Hepatocyte (in vitro differentiated cells): ENCODE measurements around the gene CD81. TPM values are rescaled to one million over a fixed set of nuclear protein-coding genes. Genes with fewer than 3 reads are reported as not detected.

Source experiments
- DNase-seq: peaks from one replicate; pipeline ENCODE4 v3.0.0-alpha.2; 2016; ENCODE audit warnings: low spot score
- H2AFZ ChIP-seq: fragments of 200-600 bp; sonication (generic); 2 replicates; pipeline ENCODE4 v1.6.0; 2016; ENCODE audit warnings: antibody characterized with exemption, mild to moderate bottlenecking
- H3K27ac ChIP-seq: fragments of 200-600 bp; sonication (generic); 2 replicates; pipeline ENCODE4 v1.5.1; 2016; ENCODE audit warnings: mild to moderate bottlenecking
- H3K27me3 ChIP-seq: fragments of 200-600 bp; sonication (generic); 2 replicates; pipeline ENCODE4 v1.6.1; 2016
- H3K36me3 ChIP-seq: fragments of 200-600 bp; sonication (generic); replicated peaks from 2 replicates; pipeline ENCODE4 v1.5.1; 2016; ENCODE audit warnings: low read depth; ENCODE audit not compliant: insufficient read depth
- H3K4me1 ChIP-seq: fragments of 200-600 bp; sonication (generic); 2 replicates; pipeline ENCODE4 v1.5.1; 2016; ENCODE audit warnings: mild to moderate bottlenecking, moderate library complexity; ENCODE audit not compliant: insufficient read depth
- H3K4me2 ChIP-seq: fragments of 200-600 bp; sonication (generic); 2 replicates; pipeline ENCODE4 v1.6.0; 2016
- H3K4me3 ChIP-seq: fragments of 200-600 bp; sonication (generic); 2 replicates; pipeline ENCODE4 v1.5.1; 2016; ENCODE audit warnings: mild to moderate bottlenecking
- H3K79me2 ChIP-seq: fragments of 200-600 bp; sonication (generic); 2 replicates; pipeline ENCODE4 v1.6.0; 2017; ENCODE audit warnings: mild to moderate bottlenecking
- H3K9me2 ChIP-seq: fragments of 200-600 bp; sonication (generic); replicated peaks from 2 replicates; pipeline ENCODE4 v1.6.0; 2017; ENCODE audit warnings: mild to moderate bottlenecking; ENCODE audit not compliant: insufficient read depth
- H3K9me3 ChIP-seq: fragments of 200-600 bp; sonication (generic); 2 replicates; pipeline ENCODE4 v1.5.1; 2016; ENCODE audit warnings: low read depth, mild to moderate bottlenecking
- H4K20me1 ChIP-seq: fragments of 200-600 bp; sonication (generic); 2 replicates; pipeline ENCODE4 v1.6.0; 2016; ENCODE audit warnings: mild to moderate bottlenecking; ENCODE audit not compliant: insufficient read depth, poor library complexity, severe bottlenecking
- CTCF ChIP-seq: fragments of 200-600 bp; sonication (generic); IDR thresholded peaks from 2 replicates; pipeline ENCODE4 v1.5.1; 2016; ENCODE audit warnings: antibody characterized with exemption, mild to moderate bottlenecking; ENCODE audit not compliant: poor library complexity
- EZH2 ChIP-seq: fragments of 200-600 bp; sonication (generic); IDR thresholded peaks from 2 replicates; pipeline ENCODE4 v1.6.1; 2016; ENCODE audit warnings: antibody characterized with exemption, mild to moderate bottlenecking, borderline replicate concordance
- EZH2phosphoT487 ChIP-seq: fragments of 200-600 bp; sonication (generic); IDR thresholded peaks from one replicate; pipeline ENCODE4 v1.6.1; 2018; ENCODE audit warnings: antibody characterized with exemption, mild to moderate bottlenecking, low read depth, moderate library complexity; ENCODE audit not compliant: unreplicated experiment, severe bottlenecking
- WGBS: methylation state at CpG from one replicate; pipeline ENCODE4 v1.1.6; 2016; ENCODE audit warnings: low lambda C conversion rate; ENCODE audit errors: missing lambda C conversion rate; 5-methylcytosine and 5-hydroxymethylcytosine counted together
- polyA plus RNA-seq: library from polyadenylated mRNA; unstranded; fragments of >200 nt; fragmentation: Nextera tagmentation; extraction: Ambion mirVana; gene quantifications from 2 replicates; pipeline ENCODE4 v1.2.1, GENCODE V29; 2016
- total RNA-seq: library from RNA; depleted of rRNA; stranded (reverse); fragments of >200 nt; gene quantifications from 2 replicates; pipeline ENCODE4 v1.2.3, GENCODE V29; 2014

Gene CD81
- total RNA-seq (216 and 233 TPM in 2 replicates), polyA plus RNA-seq (471 and 472 TPM in 2 replicates)

GRCh38 chr11:2376751-2377451, at the start of gene CD81:
TSS of gene CD81 (plus strand) at chr11:2377310. CDS start at chr11:2377550, 240 bp downstream.
- TF ChIP-seq CTCF (no peak), EZH2 (no peak), EZH2phosphoT487 (no peak)
- H4K20me1 ChIP-seq = peaks cover 41% of the 10 kb centered on the region
- no peaks in the 10 kb centered on the region for H3K36me3 ChIP-seq
- whole genome bisulfite sequencing = 30% methylated on average over 14 of the region's 65 CpGs
- peak within 1 kb of the TSS; percentile 79 for H3K4me3 ChIP-seq
- H3K4me1 ChIP-seq = no peaks in the 10 kb centered on the region
- H3K27me3 ChIP-seq = no peaks in the 10 kb centered on the region
- H2AFZ ChIP-seq = peak within 1 kb of the TSS; percentile 86
- H3K79me2 ChIP-seq = peaks cover 51% of the 10 kb centered on the region
- no peaks in the 10 kb centered on the region for H3K9me2 ChIP-seq
- peak within 1 kb of the TSS; percentile 95 for H3K4me2 ChIP-seq
- H3K9me3 ChIP-seq = no peaks in the 10 kb centered on the region
- peak; percentile 82 for DNase-seq
- peak within 1 kb of the TSS; percentile 92 for H3K27ac ChIP-seq

GRCh38 chr11:2328021-2328420, 49.1 kb upstream of the CD81 start:
- Histone ChIP-seq H3K4me2 (no peak overlapping the region), H3K27ac (no peak overlapping the region), H3K27me3 (no peaks in the 10 kb centered on the region), H3K4me3 (no peak overlapping the region), H3K36me3 (no peaks in the 10 kb centered on the region), H3K79me2 (no peaks in the 10 kb centered on the region), H3K9me2 (no peaks in the 10 kb centered on the region), H2AFZ (no peak overlapping the region), H3K4me1 (no peaks in the 10 kb centered on the region), H4K20me1 (no peaks in the 10 kb centered on the region), H3K9me3 (no peaks in the 10 kb centered on the region)
- TF ChIP-seq EZH2phosphoT487 (no peak), CTCF (no peak), EZH2 (no peak)
- WGBS = 90% methylated on average over 11 of the region's 11 CpGs
- DNase-seq = no peak

GRCh38 chr11:2328656-2329354, 48.3 kb upstream of the CD81 start:
- Histone ChIP-seq H3K4me1 (no peaks in the 10 kb centered on the region), H3K27ac (no peak overlapping the region), H2AFZ (no peak overlapping the region), H3K9me3 (no peaks in the 10 kb centered on the region), H3K4me2 (no peak overlapping the region), H3K4me3 (no peak overlapping the region), H3K79me2 (no peaks in the 10 kb centered on the region), H3K9me2 (no peaks in the 10 kb centered on the region), H4K20me1 (no peaks in the 10 kb centered on the region), H3K27me3 (no peaks in the 10 kb centered on the region), H3K36me3 (no peaks in the 10 kb centered on the region)
- TF ChIP-seq CTCF = no peak
- TF ChIP-seq EZH2phosphoT487 = no peak
- no peak for TF ChIP-seq EZH2
- WGBS = 92% methylated on average over 15 of the region's 15 CpGs
- no peak for DNase-seq
